ENCODE results near the gene TBC1D5. TPM values are rescaled to one million over a fixed set of nuclear protein-coding genes. Genes with fewer than 3 reads are reported as not detected.
"Not testable (repeated sequence)": the region's sequence is repeated elsewhere in the genome, so short reads cannot be mapped to it uniquely, and the experiment has no call there.

Gene TBC1D5
- total RNA-seq, 1 experiment from 2014 or later: 51.3 TPM

- in situ Hi-C loops (cut with HindIII; ENCODE audit: low sequenced_read_pairs): no loop called here
- DNase-seq (ENCODE audit: low spot score): no peak
Observed at GRCh38 chr3:17629400-17629799, 113.0 kb downstream of the TBC1D5 start.

GRCh38 chr3:17626395-17626794 lies 116.0 kb downstream of the TBC1D5 start:
- no peak for DNase-seq (ENCODE audit: low spot score)
- in situ Hi-C loops (cut with HindIII; ENCODE audit: low sequenced_read_pairs): no loop called here

GRCh38 chr3:17625133-17625532 lies 117.3 kb downstream of the TBC1D5 start:
- DNase-seq (ENCODE audit: low spot score): no peak
- in situ Hi-C loops (cut with HindIII; ENCODE audit: low sequenced_read_pairs): no loop called here

GRCh38 chr3:17623464-17623863 lies 119.0 kb downstream of the TBC1D5 start:
- DNase-seq (ENCODE audit: low spot score): no peak
- in situ Hi-C loops (cut with HindIII; ENCODE audit: low sequenced_read_pairs): no loop called here

- in situ Hi-C loops (cut with HindIII; ENCODE audit: low sequenced_read_pairs): no loop called here
- no peak for DNase-seq (ENCODE audit: low spot score)
Observed at GRCh38 chr3:17619968-17620367, 122.5 kb downstream of the TBC1D5 start.

GRCh38 chr3:17613017-17613416 lies 129.4 kb downstream of the TBC1D5 start:
- DNase-seq (ENCODE audit: low spot score); in situ Hi-C loops (cut with HindIII; ENCODE audit: low sequenced_read_pairs): not testable (repeated sequence)

GRCh38 chr3:17607905-17608304 lies 134.5 kb downstream of the TBC1D5 start:
- in situ Hi-C loops (cut with HindIII; ENCODE audit: low sequenced_read_pairs): no loop called here
- DNase-seq (ENCODE audit: low spot score): no peak

GRCh38 chr3:17605934-17606333 lies 136.5 kb downstream of the TBC1D5 start:
- DNase-seq (ENCODE audit: low spot score): no peak
- in situ Hi-C loops (cut with HindIII; ENCODE audit: low sequenced_read_pairs): no loop called here

GRCh38 chr3:17605032-17605431 lies 137.4 kb downstream of the TBC1D5 start:
- in situ Hi-C loops (cut with HindIII; ENCODE audit: low sequenced_read_pairs): no loop called here
- no peak for DNase-seq (ENCODE audit: low spot score)

- in situ Hi-C loops (cut with HindIII; ENCODE audit: low sequenced_read_pairs): no loop called here
Observed at GRCh38 chr3:17602126-17602525, 140.3 kb downstream of the TBC1D5 start.

GRCh38 chr3:17592956-17593355 lies 149.5 kb downstream of the TBC1D5 start:
- in situ Hi-C loops (cut with HindIII; ENCODE audit: low sequenced_read_pairs): no loop called here
- no peak for DNase-seq (ENCODE audit: low spot score)

More at GRCh38 chr3:17602126-17602525, 140.3 kb downstream of the TBC1D5 start:
- no peak for DNase-seq (ENCODE audit: low spot score)

GRCh38 chr3:17590465-17590864 lies 152.0 kb downstream of the TBC1D5 start:
- in situ Hi-C loops (cut with HindIII; ENCODE audit: low sequenced_read_pairs): no loop called here
- no peak for DNase-seq (ENCODE audit: low spot score)

GRCh38 chr3:17589888-17590287 lies 152.5 kb downstream of the TBC1D5 start:
- DNase-seq (ENCODE audit: low spot score): no peak
- in situ Hi-C loops (cut with HindIII; ENCODE audit: low sequenced_read_pairs): no loop called here

GRCh38 chr3:17588422-17588821 lies 154.0 kb downstream of the TBC1D5 start:
- in situ Hi-C loops (cut with HindIII; ENCODE audit: low sequenced_read_pairs): no loop called here
- no peak for DNase-seq (ENCODE audit: low spot score)

- in situ Hi-C loops (cut with HindIII; ENCODE audit: low sequenced_read_pairs): no loop called here
- no peak for DNase-seq (ENCODE audit: low spot score)
Observed at GRCh38 chr3:17585394-17586325, 156.8 kb downstream of the TBC1D5 start.

- in situ Hi-C loops (cut with HindIII; ENCODE audit: low sequenced_read_pairs): no loop called here
- DNase-seq (ENCODE audit: low spot score): no peak
Observed at GRCh38 chr3:17584066-17584465, 158.4 kb downstream of the TBC1D5 start.

- in situ Hi-C loops (cut with HindIII; ENCODE audit: low sequenced_read_pairs): no loop called here
- DNase-seq (ENCODE audit: low spot score): no peak
Observed at GRCh38 chr3:17583530-17583929, 158.9 kb downstream of the TBC1D5 start.

GRCh38 chr3:17581421-17582080 lies 160.9 kb downstream of the TBC1D5 start:
- in situ Hi-C loops (cut with HindIII; ENCODE audit: low sequenced_read_pairs): no loop called here
- no peak for DNase-seq (ENCODE audit: low spot score)

- no peak for DNase-seq (ENCODE audit: low spot score)
- in situ Hi-C loops (cut with HindIII; ENCODE audit: low sequenced_read_pairs): no loop called here
Observed at GRCh38 chr3:17580901-17581300, 161.5 kb downstream of the TBC1D5 start.

GRCh38 chr3:17579289-17580031 lies 163.0 kb downstream of the TBC1D5 start:
- in situ Hi-C loops (cut with HindIII; ENCODE audit: low sequenced_read_pairs): no loop called here
- no peak for DNase-seq (ENCODE audit: low spot score)

Measured in G401 (cell line).